HepG2 (cell line): ENCODE results near the gene FOXA1. TPM values are rescaled to one million over a fixed set of nuclear protein-coding genes. Genes with fewer than 3 reads are reported as not detected.
A peak's percentile ranks its signal among the peaks of the same experiment; 100 is the strongest.

Experiments used
- ATAC-seq: fragments of 200-7000 bp; cut with Tn5 transposase; 3 replicates; pipeline ENCODE4 v1.9.1; 2020; ENCODE audit warnings: mild to moderate bottlenecking, moderate library complexity
- BruUV-seq: library from RNA; stranded (reverse); fragments of 400-500 nt; replicated peaks from 2 replicates; lab custom pipeline; 2021; lab: Mats Ljungman, UMichigan
- CTCF ChIA-PET: fragments of 300-600 bp; formaldehyde crosslinking; extraction: SDS; loops from one replicate; lab custom pipeline; 2021; ENCODE audit warnings: low total read pairs, inconsistent platforms, low intra/inter-chr PET ratio; lab: Yijun Ruan, JAX
- POLR2A ChIA-PET: fragments of 350-600 bp; sonication (Branson Sonifier 250); formaldehyde crosslinking; loops from one replicate; lab custom pipeline; 2020; ENCODE audit warnings: antibody characterized with exemption, inconsistent platforms; lab: Yijun Ruan, JAX
- DNase-seq: peaks from one replicate; pipeline ENCODE4 v3.0.0-alpha.2; 2015; ENCODE audit warnings: low spot score
- FAIRE-seq: peaks from 3 replicates; lab custom pipeline; 2011; peaks lifted over from hg19 to GRCh38; lab: Jason Lieb, UNC
- H2AFZ ChIP-seq: one replicate; pipeline ENCODE4 v1.6.1; 2011; ENCODE audit warnings: low read length, inconsistent platforms
- H3K27ac ChIP-seq: fragments of 300-600 bp; 3 replicates; pipeline ENCODE4 v1.8.0; 2011; ENCODE audit warnings: mixed run types, mild to moderate bottlenecking, mixed read lengths, low read length, inconsistent platforms; ENCODE audit not compliant: insufficient read depth; ENCODE audit errors: extremely low read length
- H3K27me3 ChIP-seq, 2 experiments: fragments of 200-600 bp in 1 of 2; 2 replicates in 1 of 2; 3 replicates in 1 of 2; pipeline versions ENCODE4 v1.6.0 to v1.8.0; 2011; ENCODE audit warnings: low read length in 2 of 2, mild to moderate bottlenecking in 2 of 2, moderate library complexity in 2 of 2, inconsistent platforms in 1 of 2; ENCODE audit not compliant: insufficient read depth in 2 of 2, control insufficient read depth in 1 of 2
- H3K36me3 ChIP-seq, 2 experiments: fragments of 200-600 bp in 1 of 2; replicated peaks in 1 of 2; 2 replicates in 1 of 2; 3 replicates in 1 of 2; pipeline versions ENCODE4 v1.5.1 to v1.8.0; 2011; ENCODE audit warnings: low read length in 2 of 2, inconsistent platforms in 1 of 2; ENCODE audit not compliant: insufficient read depth in 2 of 2, control insufficient read depth in 1 of 2
- H3K4me1 ChIP-seq: 2 replicates; pipeline ENCODE4 v1.5.1; 2012; ENCODE audit warnings: low read length, inconsistent platforms; ENCODE audit not compliant: insufficient read depth
- H3K4me2 ChIP-seq: 2 replicates; pipeline ENCODE4 v1.6.0; 2011; ENCODE audit warnings: low read depth, low read length, inconsistent platforms
- H3K4me3 ChIP-seq, 3 experiments: fragments of 200-600 bp in 1 of 3; sonication (generic), shearing (Covaris generic) in 1 of 3; replicated peaks in 1 of 3; 2 replicates each; pipeline ENCODE4 v1.5.1; 2011 to 2016; ENCODE audit warnings: low read length in 3 of 3, inconsistent platforms in 2 of 3, low read depth in 2 of 3, mild to moderate bottlenecking in 2 of 3, control low read depth in 1 of 3, mixed read lengths in 1 of 3; ENCODE audit not compliant: insufficient read depth in 1 of 3
- H3K79me2 ChIP-seq: one replicate; pipeline ENCODE4 v1.6.1; 2011; ENCODE audit warnings: low read length, inconsistent platforms; ENCODE audit not compliant: insufficient read depth
- H3K9ac ChIP-seq: 2 replicates; pipeline ENCODE4 v1.6.0; 2011; ENCODE audit warnings: mild to moderate bottlenecking, low read depth, low read length, inconsistent platforms; ENCODE audit not compliant: insufficient read depth
- H3K9me3 ChIP-seq: 2 replicates; pipeline ENCODE4 v1.5.1; 2012; ENCODE audit warnings: mild to moderate bottlenecking, low read length
- H4K20me1 ChIP-seq: 2 replicates; pipeline ENCODE4 v1.6.0; 2011; ENCODE audit warnings: inconsistent platforms, mild to moderate bottlenecking, low read length, moderate library complexity; ENCODE audit not compliant: insufficient read depth
- ARHGAP35 ChIP-seq: sonication (generic); formaldehyde crosslinking; IDR thresholded peaks from 2 replicates; pipeline ENCODE4 v1.9.0; 2022; ENCODE audit warnings: mild to moderate bottlenecking, inconsistent platforms, moderate library complexity, missing genetic modification reagents, borderline replicate concordance
- CSRNP1 ChIP-seq: sonication (generic); formaldehyde crosslinking; IDR thresholded peaks from 2 replicates; pipeline ENCODE4 v1.8.1; 2023; ENCODE audit warnings: mild to moderate bottlenecking, missing genetic modification reagents
- DZIP1 ChIP-seq: sonication (generic); formaldehyde crosslinking; IDR thresholded peaks from 2 replicates; pipeline ENCODE4 v1.5.0; 2020; ENCODE audit warnings: mild to moderate bottlenecking, missing genetic modification reagents
- ISX ChIP-seq: sonication (generic); formaldehyde crosslinking; conservative IDR thresholded peaks from 2 replicates; pipeline ENCODE4 v1.5.0; 2020; ENCODE audit warnings: missing genetic modification reagents
- MAF1 ChIP-seq: sonication (generic); formaldehyde crosslinking; IDR thresholded peaks from 2 replicates; pipeline ENCODE4 v1.5.0; 2020; ENCODE audit warnings: missing genetic modification reagents, borderline replicate concordance
- MEIS1 ChIP-seq: sonication (generic); formaldehyde crosslinking; IDR thresholded peaks from 2 replicates; pipeline ENCODE4 v1.9.0; 2021; ENCODE audit warnings: mild to moderate bottlenecking, missing genetic modification reagents, moderate library complexity, borderline replicate concordance
- MXD3 ChIP-seq: IDR thresholded peaks from 2 replicates; pipeline ENCODE4 v1.6.1; 2016; ENCODE audit warnings: mild to moderate bottlenecking, missing biosample characterization, missing genetic modification reagents
- NR1H2 ChIP-seq: sonication (generic); formaldehyde crosslinking; IDR thresholded peaks from 2 replicates; pipeline ENCODE4 v1.8.1; 2022; ENCODE audit warnings: low read depth, missing genetic modification reagents, borderline replicate concordance
- ZBTB7B ChIP-seq: sonication (generic); formaldehyde crosslinking; IDR thresholded peaks from 2 replicates; pipeline ENCODE4 v1.4.0; 2020; ENCODE audit warnings: missing genetic modification reagents
- WGBS: methylation state at CpG from one replicate; pipeline ENCODE4 v1.1.6; 2017; ENCODE audit warnings: low lambda C conversion rate; 5-methylcytosine and 5-hydroxymethylcytosine counted together
- in situ Hi-C: cut with HindIII; loops from 2 replicates; pipeline ENCODE4 v1.10.0; 2017; ENCODE audit warnings: low pct_unique_long_range_greater_than_20kb; ENCODE audit not compliant: extremely low pct_ligation_motif_present
- intact Hi-C: fragments of 100-400 bp; cut with micrococcal nuclease; formaldehyde crosslinking; loops from one replicate; pipeline ENCODE4 v1.10.0; 2022; ENCODE audit not compliant: unreplicated experiment
- polyA plus RNA-seq, 8 experiments: library from polyadenylated mRNA; depleted of rRNA in 3 of 8; stranded (reverse) in 7 of 8; unstranded in 1 of 8; fragments of >200 nt; fragmentation: Illumina TruSeq in 4 of 8; extraction: Trizol in 4 of 8; gene quantifications; 2 replicates each; pipeline versions ENCODE4 v1.2.1 to v1.2.3, GENCODE V29; 2011 to 2016; ENCODE audit warnings: low read depth in 4 of 8, missing spikeins in 1 of 8, mixed read lengths in 1 of 8; ENCODE audit not compliant: insufficient read depth in 1 of 8
- total RNA-seq, 5 experiments: library from RNA; depleted of rRNA; stranded (reverse); fragments of >200 nt; fragmentation: Illumina TruSeq; extraction: Trizol; gene quantifications; 2 replicates each; pipeline ENCODE4 v1.2.3, GENCODE V29; 2016; ENCODE audit warnings: low read depth in 1 of 5
- TF ChIP-seq, protein P1 (sequence below), 2 experiments: sonication (generic) in 1 of 2; formaldehyde crosslinking in 1 of 2; IDR thresholded peaks; 2 replicates each; pipeline versions ENCODE4 v1.4.0 to v1.6.1; 2018 to 2020; ENCODE audit warnings: missing genetic modification reagents in 2 of 2, borderline replicate concordance in 1 of 2, low read depth in 1 of 2, mild to moderate bottlenecking in 1 of 2, missing biosample characterization in 1 of 2
- TF ChIP-seq, protein P2 (sequence below): sonication (generic); formaldehyde crosslinking; IDR thresholded peaks from 2 replicates; pipeline ENCODE4 v1.5.1; 2020; ENCODE audit warnings: missing genetic modification reagents, mild to moderate bottlenecking, borderline replicate concordance
- TF ChIP-seq, protein P3 (sequence below): sonication (generic); formaldehyde crosslinking; IDR thresholded peaks from 2 replicates; pipeline ENCODE4 v1.5.1; 2020; ENCODE audit warnings: mild to moderate bottlenecking, missing genetic modification reagents, moderate library complexity

FOXA1 gene
- total and polyA plus RNA-seq, 2 of the 13 experiments (the other 11 are each of a cell fraction or from before 2014, with no cell fraction given) = 43.4 to 58.6 TPM

DNA sequence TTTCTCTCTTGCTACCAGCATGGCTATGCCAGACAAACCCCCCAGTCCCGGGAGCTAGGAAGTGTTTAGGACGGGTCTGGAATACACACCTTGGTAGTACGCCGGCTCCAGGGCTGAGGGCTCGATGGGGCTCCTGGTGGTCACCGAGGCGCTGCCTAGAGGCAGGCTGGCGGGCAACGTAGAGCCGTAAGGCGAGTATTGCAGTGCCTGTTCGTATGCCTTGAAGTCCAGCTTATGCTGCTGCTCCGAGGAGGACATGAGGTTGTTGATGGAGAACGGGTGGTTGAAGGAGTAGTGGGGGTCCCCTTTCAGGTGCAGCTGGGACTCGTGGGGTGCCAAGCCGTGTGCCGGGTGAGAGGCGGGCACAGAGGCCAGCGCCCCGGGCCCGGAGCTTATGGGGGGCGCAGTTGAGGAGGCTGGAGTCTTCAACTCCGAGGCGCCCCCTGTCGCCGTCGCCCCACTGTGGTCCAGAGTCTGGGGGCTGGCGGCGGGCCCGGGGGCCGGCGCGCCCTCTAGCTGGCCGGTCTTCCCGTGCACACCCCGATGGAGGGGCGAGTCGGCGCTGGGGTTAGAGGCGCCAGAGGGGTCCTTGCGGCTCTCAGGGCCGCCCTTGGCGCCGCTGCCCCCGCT, 3.6 kb downstream of the FOXA1 start:
- in situ Hi-C loops (loop anchor here (5.0 kb wide), 1 partner anchor 339 kb away; no protein-coding TSS in a partner anchor), intact Hi-C loops (loop anchor here (5.0 kb wide), 2 partner anchors 109 to 204 kb away; no protein-coding TSS in a partner anchor)
- 94% methylated on average over 45 of the region's 45 CpGs for WGBS
- Histone ChIP-seq H3K4me3 (peak overlapping the region in 1 of 3 experiments; percentile 8; a peak in 2 of 6 replicates), H3K36me3 (peaks cover 9 to 14% of the 10 kb centered on the region in 2 experiments), H3K9ac (no peak overlapping the region), H3K27me3 (no peaks in the 10 kb centered on the region; a peak in 1 of 5 replicates), H4K20me1 (no peaks in the 10 kb centered on the region), H3K4me1 (peaks cover 55% of the 10 kb centered on the region), H3K79me2 (peaks cover 72% of the 10 kb centered on the region), H3K27ac (no peak overlapping the region), H3K9me3 (no peaks in the 10 kb centered on the region), H2AFZ (no peak overlapping the region), H3K4me2 (peak overlapping the region; percentile 84)
- FAIRE-seq (no peak), ATAC-seq (no peak), DNase-seq (no peak)
- no TSS peak for BruUV-seq
- ChIA-PET POLR2A (interaction anchor here (1.0 kb wide), 1 partner anchor 45 kb away, joined by 4 read pairs; no protein-coding TSS in a partner anchor), CTCF (no interaction called here)
- TF ChIP-seq NR1H2 (CRISPR knock-in tag) (peak; percentile 23; the same call in 1 of the 2 replicates), MXD3 (CRISPR knock-in tag) (0 out of 2 replicates have a peak, but pooled peaks have one; percentile 42), MEIS1 (0 out of 2 replicates have a peak, but pooled peaks have one; percentile 19), DZIP1 (CRISPR knock-in tag) (0 out of 2 replicates have a peak, but pooled peaks have one; percentile 47), ZBTB7B (CRISPR knock-in tag) (peak; percentile 48; the same call in 1 of the 2 replicates), CSRNP1 (CRISPR knock-in tag) (no peak), ISX (no peak), ARHGAP35 (peak; percentile 28; the same call in 1 of the 2 replicates), MAF1 (CRISPR knock-in tag) (no peak)
- TF ChIP-seq, protein P1, sequence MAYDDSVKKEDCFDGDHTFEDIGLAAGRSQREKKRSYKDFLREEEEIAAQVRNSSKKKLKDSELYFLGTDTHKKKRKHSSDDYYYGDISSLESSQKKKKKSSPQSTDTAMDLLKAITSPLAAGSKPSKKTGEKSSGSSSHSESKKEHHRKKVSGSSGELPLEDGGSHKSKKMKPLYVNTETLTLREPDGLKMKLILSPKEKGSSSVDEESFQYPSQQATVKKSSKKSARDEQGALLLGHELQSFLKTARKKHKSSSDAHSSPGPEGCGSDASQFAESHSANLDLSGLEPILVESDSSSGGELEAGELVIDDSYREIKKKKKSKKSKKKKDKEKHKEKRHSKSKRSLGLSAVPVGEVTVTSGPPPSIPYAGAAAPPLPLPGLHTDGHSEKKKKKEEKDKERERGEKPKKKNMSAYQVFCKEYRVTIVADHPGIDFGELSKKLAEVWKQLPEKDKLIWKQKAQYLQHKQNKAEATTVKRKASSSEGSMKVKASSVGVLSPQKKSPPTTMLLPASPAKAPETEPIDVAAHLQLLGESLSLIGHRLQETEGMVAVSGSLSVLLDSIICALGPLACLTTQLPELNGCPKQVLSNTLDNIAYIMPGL (CRISPR knock-in tag; IDR thresholded peaks at IDR 0.05; ENCODE audit: borderline replicate concordance in 1 of 2, low read depth in 1 of 2) = peak in 1 of 2 experiments; percentile 21; a peak in 1 of 4 replicates
- TF ChIP-seq, protein P2, sequence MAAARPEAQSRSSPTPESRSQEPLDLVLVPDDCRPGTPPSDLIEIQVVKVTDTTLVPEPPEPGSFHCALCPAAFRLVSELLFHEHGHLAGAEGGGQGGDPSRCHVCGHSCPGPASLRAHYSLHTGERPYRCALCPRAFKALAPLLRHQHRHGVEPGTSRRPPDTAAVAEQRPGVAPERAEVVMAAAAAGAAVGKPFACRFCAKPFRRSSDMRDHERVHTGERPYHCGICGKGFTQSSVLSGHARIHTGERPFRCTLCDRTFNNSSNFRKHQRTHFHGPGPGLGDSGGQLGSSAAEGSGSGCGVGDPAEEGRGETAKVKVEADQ = 0 out of 2 replicates have a peak, but pooled peaks have one; percentile 42
- TF ChIP-seq, protein P3, sequence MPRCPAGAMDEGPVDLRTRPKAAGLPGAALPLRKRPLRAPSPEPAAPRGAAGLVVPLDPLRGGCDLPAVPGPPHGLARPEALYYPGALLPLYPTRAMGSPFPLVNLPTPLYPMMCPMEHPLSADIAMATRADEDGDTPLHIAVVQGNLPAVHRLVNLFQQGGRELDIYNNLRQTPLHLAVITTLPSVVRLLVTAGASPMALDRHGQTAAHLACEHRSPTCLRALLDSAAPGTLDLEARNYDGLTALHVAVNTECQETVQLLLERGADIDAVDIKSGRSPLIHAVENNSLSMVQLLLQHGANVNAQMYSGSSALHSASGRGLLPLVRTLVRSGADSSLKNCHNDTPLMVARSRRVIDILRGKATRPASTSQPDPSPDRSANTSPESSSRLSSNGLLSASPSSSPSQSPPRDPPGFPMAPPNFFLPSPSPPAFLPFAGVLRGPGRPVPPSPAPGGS = no peak
